Umbilical cord (tissue), 2 donors: Measurements from ENCODE around the gene GTPBP6. TPM values are rescaled to one million over a fixed set of nuclear protein-coding genes. Genes with fewer than 3 reads are reported as not detected.
"Not testable (repeated sequence)": the region's sequence is repeated elsewhere in the genome, so short reads cannot be mapped to it uniquely, and the experiment has no call there.

Experiments
- DNase-seq: peaks from one replicate; pipeline ENCODE4 v3.0.0-alpha.2; 2015; ENCODE audit warnings: low spot score
- total RNA-seq: library from RNA; depleted of rRNA; stranded (reverse); fragments of >200 nt; gene quantifications from one replicate; pipeline ENCODE4 v1.2.3, GENCODE V29; 2014; ENCODE audit warnings: low replicate concordance; ENCODE audit not compliant: insufficient read depth

The GTPBP6 gene
- total RNA-seq, 1 donor from 2014 or later = 21.7 TPM

DNA sequence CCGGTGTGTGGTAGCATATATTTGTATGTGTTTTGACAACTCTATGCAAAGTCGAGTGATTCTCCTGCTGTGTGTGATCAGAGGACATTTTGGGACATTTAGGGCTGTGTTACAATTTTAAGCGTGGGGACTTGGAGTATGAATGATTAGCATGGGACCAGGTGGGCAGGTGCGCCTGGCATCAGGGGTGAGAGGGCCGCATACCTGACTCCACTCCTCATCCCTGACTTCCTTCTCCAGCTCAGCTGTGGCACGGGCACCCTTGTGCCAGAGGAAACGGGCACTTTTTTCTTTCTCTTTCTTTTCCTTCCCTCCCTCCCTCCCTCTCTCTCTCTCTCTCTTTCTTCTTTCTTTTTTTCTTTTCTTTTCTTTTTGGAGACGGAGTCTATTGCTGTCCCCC is 53.1 kb downstream of the GTPBP6 start:
- DNase-seq = no peak

DNA sequence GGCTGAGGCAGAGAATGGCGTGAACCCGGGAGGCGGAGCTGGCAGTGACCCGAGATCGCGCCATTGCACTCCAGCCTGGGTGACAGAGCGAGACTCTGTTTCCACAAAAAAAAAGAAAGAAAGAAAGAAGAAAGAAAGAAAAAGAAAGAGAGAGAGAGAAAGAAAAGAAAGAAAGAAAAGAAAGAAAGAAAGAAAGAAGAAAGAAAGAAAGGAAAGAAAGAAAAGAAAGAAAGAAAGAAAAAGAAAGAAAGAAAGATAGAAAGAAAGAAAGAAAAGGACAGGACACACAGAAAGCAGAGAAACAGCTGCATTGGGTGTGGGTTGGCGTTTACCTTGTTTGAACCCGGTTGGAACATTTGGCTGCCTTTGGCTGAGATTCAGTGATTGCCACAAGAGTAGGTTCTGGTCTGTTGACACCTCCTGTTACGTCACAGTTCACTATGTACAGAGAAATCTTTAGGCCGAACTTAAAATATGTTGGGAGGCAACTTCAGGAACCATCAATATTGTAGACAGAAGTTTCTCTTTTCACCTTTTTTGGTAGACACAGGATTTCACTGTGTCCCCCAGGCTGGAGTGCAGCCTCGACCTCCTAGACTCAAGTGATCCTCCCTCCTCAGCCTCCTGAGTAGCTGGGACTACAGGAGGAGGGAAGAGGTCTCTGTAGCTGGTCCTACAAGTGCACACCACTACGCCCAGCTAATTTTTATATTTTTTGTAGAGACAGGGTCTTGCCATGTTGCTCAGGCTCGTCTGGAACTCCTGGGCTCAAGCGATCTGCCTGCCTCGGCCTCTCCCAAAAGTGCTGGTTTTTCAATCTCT is 53.8 kb downstream of the GTPBP6 start:
- no peak for DNase-seq

DNA sequence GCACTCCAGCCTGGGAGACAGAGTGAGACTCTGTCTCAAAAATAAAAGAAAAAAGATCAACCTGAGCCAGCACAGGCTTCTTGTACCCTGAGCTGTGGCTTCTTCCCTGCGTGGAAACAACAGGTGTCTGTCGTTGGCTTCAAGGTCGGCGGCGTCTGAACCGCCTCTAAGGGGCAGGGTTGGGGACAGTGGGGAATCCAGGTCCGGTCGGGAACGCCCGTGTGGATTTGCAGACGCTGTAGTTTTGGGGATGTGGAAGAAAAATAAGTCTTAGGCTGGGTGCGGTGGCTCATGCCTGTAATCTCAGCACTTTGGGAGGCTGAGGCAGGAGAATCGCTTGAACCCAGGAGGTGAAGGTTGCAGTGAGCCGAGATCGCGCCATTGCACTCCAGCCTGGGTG is 54.6 kb downstream of the GTPBP6 start:
- DNase-seq = not testable (repeated sequence)

DNA sequence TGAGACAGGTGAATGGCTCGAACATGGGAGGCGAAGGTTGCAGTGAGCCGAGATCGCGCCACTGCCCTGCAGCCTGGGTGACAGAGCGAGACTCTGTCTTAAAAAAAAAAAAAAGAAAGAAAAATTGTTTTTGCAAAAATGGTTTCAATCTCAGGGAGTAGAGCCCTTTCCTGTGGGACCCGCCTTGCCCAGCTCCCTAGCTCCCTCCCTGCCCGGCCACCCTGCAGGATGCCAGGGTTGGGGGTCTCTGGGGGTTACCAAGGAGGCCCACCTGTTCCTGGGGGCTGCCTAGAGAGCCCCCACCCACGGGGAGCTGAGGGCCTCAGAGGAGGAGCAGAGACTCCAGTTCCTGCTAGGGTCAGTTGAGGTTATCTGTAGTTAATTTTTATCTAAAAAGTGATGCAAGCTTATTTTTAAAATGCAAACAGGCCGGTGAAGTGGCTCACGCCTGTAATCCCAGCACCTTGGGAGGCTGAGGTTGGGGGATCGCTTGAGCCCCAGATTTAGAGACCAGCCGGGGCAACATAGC is 56.2 kb downstream of the GTPBP6 start:
- DNase-seq = no peak

DNA sequence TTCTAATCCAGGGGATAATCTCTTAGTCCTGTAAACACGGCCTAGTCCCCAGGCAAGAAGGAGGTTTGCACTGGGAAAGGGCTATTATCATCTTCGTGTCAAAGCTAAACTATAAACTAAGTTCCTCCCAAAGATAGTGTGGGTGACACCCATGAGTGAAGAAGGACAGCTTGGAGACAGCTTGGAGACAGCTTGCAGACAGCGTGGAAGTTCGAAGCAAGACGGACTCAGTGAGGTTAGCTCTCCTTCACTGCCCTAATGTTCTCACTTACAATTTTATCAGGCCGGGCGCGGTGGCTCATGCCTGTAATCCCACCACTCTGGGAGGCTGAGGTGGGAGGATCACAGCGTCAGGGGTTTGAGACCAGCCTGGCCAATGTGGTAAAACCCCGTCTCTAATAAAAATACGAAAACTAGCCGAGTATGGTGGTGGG is 56.7 kb downstream of the GTPBP6 start:
- DNase-seq = peak; percentile 38

DNA sequence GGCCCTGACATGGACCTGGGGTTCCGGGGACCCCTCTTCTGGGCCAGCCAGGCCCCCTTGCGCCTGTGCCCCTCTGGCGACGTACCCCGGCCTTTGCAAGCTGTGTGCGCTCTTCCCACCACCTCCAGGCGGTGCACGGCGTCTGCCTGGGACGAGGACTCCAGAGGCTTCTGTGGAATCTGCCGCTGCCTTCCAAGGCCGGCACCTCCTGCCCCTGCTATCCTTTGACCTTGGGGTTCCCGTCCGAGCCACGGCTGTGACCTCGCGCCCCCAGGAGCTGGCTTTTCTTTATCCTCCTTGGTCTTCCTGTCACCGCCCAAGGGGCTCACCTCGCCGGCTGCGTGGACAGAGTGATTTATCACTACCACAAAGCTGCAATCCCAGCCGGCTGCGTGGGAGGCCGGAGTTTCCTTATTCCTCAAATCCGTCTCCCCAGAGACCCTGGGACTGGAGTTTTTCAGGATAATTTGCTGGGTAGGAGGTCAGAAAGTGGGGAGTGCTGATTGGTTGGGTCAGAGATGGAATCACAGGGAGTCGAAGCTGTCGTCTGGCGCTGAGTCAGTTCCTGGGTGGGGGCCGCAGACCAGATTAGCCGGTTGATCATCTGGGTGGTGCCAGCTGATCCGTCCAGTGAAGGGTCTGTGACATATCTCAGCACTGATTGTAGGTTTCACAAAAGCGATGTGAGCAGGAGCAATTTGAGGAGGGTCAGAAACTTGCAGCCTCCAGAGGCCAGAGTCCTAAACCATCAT is 57.3 kb downstream of the GTPBP6 start:
- DNase-seq = peak; percentile 70

DNA sequence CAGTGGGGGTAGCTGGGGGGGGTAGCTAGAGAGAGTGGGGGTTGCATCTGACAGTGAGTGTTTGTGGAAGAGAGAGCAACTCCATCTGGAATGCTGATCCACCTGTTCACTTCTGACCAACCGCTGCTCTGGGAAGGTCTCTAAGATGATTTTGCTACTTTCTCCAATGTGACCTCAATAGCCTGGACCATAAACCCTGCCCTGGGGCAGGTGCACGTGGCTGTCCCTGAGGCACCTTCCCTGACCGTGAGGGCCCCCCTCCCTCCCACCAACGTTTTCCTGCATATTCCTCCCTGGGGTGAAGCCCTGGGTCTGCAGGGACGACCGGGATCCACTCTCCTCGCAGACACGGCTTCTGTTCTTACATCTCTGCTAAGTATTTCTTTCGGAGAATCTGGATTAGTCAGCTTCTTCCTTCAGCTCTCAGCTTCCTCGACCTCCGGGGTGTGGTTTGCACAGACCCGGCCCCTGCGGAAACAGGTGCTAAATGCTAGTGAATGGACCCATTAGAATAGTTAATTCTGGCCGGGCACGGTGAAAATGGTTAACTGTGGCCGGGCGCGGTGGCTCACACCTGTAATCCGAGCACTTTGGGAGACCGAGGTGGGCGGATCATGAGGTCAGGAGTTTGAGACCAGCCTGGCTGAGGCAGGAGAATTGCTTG is 58.8 kb downstream of the GTPBP6 start:
- no peak for DNase-seq

DNA sequence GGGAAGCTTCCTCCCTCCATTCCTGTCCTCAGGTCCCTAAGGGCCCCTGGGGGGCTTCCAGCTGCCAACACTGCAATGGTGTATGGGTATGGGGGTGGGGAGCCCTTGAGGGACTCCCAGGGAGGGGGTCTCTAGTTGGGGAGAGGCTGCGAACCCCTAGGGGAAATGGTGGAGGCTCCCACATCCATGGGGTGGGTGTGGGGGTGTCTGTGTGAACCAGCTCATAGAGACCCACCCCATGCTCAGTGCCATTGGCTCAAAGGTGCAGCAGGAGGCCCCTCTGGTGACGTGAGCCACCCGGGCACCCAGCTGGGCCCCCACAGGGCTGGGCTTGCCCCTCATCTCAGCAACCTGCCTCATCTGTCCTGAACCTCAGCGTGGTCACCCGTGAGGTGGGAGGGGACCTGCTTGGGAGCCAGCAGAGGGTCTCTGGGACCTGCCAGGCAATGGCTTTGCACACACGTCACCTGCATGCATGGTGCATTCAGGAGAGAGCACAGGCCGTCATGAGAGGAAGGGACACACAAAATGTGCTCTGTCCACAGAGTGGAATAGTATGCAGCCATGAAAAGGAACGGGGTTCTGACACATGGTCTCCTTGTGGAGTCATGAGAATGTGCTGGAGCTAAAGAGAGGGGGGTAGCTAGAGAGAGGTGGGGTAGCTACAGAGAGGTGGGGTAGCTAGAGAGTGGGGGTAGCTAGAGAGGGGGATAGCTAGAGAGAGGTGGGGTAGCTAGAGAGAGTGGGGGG is 60.1 kb downstream of the GTPBP6 start:
- no peak for DNase-seq

DNA sequence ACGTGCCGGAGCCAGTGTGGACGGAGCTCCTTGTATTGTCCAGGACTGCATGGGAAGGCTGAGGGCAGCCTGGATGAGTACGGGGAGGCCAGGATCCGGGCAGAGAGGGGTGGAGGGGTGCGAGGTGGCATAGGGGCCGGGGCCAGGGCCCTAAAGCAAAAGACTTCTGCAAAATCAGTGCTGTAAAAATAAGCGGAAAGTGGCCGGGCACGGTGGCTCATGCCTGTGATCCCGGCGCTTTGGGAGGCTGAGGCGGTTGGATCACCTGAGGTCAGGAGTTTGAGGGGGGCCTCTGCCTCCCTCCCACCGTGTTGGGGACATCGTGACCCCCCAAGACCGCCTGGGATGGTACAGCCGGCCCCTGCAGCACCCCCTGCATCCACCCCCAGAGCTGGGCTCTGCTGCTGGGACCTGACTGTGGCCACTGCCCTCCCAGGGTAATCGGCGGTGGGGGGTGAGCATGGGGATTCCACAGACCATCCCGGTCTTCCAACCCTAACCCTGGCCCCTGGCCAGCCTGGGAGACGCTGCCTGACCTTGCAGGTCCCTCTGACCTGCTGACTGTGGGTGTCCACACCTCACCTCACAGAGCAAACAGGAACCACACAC is 60.8 kb downstream of the GTPBP6 start:
- DNase-seq = no peak

DNA sequence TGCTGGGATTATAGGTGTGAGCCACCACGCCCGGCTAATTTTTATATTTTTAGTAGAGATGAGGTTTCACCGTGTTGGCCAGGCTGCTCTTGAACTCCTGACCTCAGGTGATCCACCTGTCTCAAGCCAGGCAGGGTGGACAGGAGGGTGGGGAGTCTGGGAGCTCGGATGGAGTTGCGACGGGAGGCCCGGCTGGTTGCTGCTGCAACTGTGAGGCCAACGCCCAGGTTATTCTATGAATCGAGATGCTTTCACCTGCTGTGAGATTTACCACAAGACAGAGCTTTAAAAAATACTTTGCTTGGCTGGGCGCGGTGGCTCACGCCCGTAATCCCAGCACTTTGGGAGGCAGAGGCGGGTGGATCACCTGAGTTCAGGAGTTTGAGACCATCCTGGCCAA is 61.5 kb downstream of the GTPBP6 start:
- DNase-seq = not testable (repeated sequence)

DNA sequence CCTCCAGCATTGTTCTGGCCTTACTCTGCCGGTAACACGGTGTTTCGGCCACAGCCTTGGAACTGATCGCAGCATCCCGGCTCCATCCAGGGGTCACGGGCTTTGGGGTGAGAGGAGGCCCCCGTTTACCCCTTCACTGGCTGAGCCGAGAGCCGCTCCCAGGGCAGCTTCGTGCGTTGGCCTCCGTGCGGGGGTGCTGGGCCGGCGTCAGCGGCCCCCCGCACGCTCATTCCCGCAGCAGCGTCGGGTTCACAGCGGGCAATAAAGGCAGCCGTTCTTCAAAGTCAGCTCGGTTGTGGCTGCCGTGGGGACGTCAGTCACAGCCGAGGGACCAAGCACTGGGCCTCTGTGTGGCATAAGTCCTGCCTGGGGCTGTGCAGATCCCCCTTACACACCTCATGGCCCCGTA is 62.7 kb downstream of the GTPBP6 start:
- no peak for DNase-seq

Other genes with a start within 250 kb of the GTPBP6 start
- 1.4 TPM for gene PLCXD1, start 37.4 kb downstream of the GTPBP6 start, total RNA-seq
- gene PPP2R3B, start 68.1 kb upstream of the GTPBP6 start, total RNA-seq = 42.6 TPM